GM19023 (cell line): ENCODE data around the gene ANGPTL7.
"Not testable (repeated sequence)": the region's sequence is repeated elsewhere in the genome, so short reads cannot be mapped to it uniquely, and the experiment has no call there.

Experiments
- ATAC-seq: cut with Tn5 transposase; IDR thresholded peaks from one replicate; pipeline ENCODE4 v1.9.1; 2021; ENCODE audit warnings: mild to moderate bottlenecking, moderate library complexity; ENCODE audit not compliant: unreplicated experiment

ANGPTL7 gene

GRCh38 chr1:11188858-11189451 is at the start of gene ANGPTL7:
ANGPTL7 (plus strand) TSS chr1:11189355; CDS start chr1:11189580, 225 bp downstream.
- no peak for ATAC-seq

GRCh38 chr1:11142618-11143391 is 46.4 kb upstream of the ANGPTL7 start:
- ATAC-seq = no peak

GRCh38 chr1:11143401-11143800 is 45.8 kb upstream of the ANGPTL7 start:
- no peak for ATAC-seq

- ATAC-seq = no peak
Observed at GRCh38 chr1:11143907-11144306, 45.2 kb upstream of the ANGPTL7 start.

- ATAC-seq = no peak
Observed at GRCh38 chr1:11144570-11145256, 44.4 kb upstream of the ANGPTL7 start.

- ATAC-seq = no peak
Observed at GRCh38 chr1:11145741-11146140, 43.4 kb upstream of the ANGPTL7 start.

GRCh38 chr1:11147197-11147770 is 41.9 kb upstream of the ANGPTL7 start:
- no peak for ATAC-seq

GRCh38 chr1:11150326-11150725 is 38.8 kb upstream of the ANGPTL7 start:
- ATAC-seq = no peak

GRCh38 chr1:11151114-11151513 is 38.0 kb upstream of the ANGPTL7 start:
- ATAC-seq = no peak

GRCh38 chr1:11151826-11152612 is 37.1 kb upstream of the ANGPTL7 start:
- ATAC-seq = no peak

- ATAC-seq = no peak
Observed at GRCh38 chr1:11152755-11153154, 36.4 kb upstream of the ANGPTL7 start.

- ATAC-seq = no peak
Observed at GRCh38 chr1:11153184-11153583, 36.0 kb upstream of the ANGPTL7 start.

- no peak for ATAC-seq
Observed at GRCh38 chr1:11156441-11156840, 32.7 kb upstream of the ANGPTL7 start.

GRCh38 chr1:11156963-11157362 is 32.2 kb upstream of the ANGPTL7 start:
- no peak for ATAC-seq

GRCh38 chr1:11157394-11157793 is 31.8 kb upstream of the ANGPTL7 start:
- ATAC-seq = no peak

- ATAC-seq = no peak
Observed at GRCh38 chr1:11157867-11158266, 31.3 kb upstream of the ANGPTL7 start.

GRCh38 chr1:11158291-11158690 is 30.9 kb upstream of the ANGPTL7 start:
- no peak for ATAC-seq

GRCh38 chr1:11158720-11159321 is 30.3 kb upstream of the ANGPTL7 start:
- no peak for ATAC-seq

GRCh38 chr1:11162752-11163151 is 26.4 kb upstream of the ANGPTL7 start:
- ATAC-seq = not testable (repeated sequence)

GRCh38 chr1:11166744-11167143 is 22.4 kb upstream of the ANGPTL7 start:
- not testable (repeated sequence) for ATAC-seq
